HG03280 (cell line): ENCODE measurements around the gene FHL2.
"Not testable (repeated sequence)": the region's sequence is repeated elsewhere in the genome, so short reads cannot be mapped to it uniquely, and the experiment has no call there.

ENCODE experiments used
- ATAC-seq: cut with Tn5 transposase; IDR thresholded peaks from one replicate; pipeline ENCODE4 v1.9.1; 2021; ENCODE audit warnings: mild to moderate bottlenecking, moderate library complexity; ENCODE audit not compliant: unreplicated experiment

FHL2 gene

DNA sequence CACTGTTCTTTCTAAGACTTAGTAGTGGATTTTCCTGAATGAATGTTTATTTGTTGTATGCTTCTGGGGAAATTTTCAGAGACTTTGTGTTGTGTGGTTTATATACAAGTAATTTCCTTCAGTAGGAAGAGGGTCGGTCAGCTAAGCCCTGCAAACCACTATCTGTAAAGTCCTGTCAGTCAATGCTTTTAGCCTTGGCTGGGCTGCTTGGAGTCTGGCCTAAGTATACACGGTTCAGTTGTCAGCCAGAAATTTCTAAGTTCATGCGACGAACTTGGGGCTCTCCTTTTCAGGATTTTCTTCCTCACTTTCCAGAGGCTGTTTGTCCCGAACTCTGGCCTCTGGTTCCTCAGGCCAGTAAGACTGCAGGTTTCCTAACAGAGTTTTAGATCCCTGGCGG, 40.3 kb downstream of the FHL2 start:
- ATAC-seq = no peak

GRCh38 chr2:105357122-105357521, 41.7 kb downstream of the FHL2 start:
- ATAC-seq = no peak

DNA sequence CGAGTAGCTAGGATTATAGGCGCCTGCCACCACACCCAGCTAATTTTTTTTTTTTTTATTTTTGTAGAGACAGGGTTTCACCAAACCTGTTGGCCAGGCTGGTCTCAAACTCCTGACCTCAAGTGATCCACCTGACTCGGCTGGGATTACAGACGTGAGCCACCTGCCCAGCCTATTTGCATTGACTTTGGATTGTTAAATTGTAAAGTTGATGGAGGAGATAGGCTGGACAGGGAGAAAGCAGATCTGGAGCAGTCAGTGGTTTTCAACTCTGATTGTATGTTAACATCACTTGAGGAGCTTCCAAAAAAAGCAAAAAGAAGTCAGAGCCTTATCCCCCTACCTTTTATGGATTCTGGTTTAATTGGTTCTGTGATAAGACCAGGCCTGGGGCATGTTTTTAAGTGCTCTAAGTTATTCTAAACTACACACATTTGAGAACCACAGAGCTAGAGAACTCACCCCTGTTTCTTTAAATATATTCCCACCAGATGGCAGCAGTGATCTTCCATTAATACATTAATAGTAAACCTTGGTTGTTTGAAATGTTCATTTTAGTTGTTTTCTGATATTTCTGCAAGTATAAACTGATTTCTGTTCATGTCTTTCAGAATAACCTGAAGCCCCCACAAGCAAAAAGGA, 54.0 kb downstream of the FHL2 start:
- ATAC-seq = no peak

DNA sequence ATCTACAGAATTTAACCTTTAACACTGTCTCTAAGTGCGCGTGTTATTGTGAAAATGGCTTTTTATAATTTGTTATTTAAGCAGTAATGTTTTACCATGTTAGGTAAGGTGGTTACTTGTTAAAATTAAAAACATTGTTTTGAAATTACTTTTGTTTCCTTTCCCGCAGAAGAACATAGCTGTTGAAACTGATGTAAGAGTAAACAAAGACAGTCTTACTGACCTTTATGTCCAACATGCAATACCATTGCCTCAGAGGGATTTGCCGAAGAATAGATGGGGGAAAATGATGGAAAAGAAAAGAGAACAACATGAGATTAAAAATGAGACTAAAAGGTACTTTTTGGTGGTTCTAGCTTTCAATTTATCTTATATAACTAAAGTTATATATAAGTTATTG, 59.4 kb downstream of the FHL2 start:
- no peak for ATAC-seq

GRCh38 chr2:105338020-105338385, 60.8 kb downstream of the FHL2 start:
- ATAC-seq = peak; percentile 10

DNA sequence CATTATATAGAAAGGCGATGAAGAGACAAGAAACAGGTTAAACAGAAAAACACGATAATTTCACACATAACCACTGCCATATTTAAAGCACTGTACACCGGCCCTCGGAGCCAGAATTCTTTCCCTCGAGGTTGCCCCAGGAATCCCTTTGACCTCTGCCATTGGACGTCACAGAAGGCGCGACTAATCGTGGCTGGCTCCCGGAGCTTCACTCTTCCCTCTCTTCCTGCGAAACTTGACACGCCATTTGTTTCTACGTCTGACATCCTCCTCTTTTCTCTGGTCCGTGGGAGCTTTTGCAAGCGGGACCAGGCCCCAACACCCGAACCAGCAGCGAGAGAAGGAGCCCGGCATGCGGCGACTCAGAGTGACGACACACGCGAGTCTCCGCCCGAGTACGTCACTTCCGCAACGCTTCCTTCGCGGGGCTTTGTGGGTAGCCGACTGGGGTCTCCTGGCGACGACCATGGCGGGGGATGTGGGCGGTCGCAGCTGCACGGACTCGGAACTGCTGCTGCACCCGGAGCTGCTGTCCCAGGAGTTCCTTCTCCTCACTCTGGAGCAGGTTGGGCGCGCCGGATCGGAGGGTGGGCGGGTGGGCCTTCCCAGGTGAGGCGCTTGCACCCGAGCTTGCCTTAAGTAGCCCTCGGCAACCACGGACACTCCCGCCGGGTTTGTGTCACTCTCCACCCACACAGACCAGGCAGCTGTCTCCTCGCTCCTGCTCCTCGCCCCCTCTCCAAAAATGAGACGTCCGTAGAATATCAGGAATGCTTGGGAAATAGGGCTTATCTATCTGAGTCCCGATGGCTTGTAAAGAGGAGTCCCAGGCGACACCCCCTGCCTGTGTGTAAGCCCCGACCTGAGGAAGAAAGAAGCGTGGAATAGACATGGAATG, 61.5 kb downstream of the FHL2 start, which contains the start of gene C2orf49:
Gene C2orf49, plus strand, starts transcription at position 419 of the 898 bp plus-strand sequence. Its CDS starts 48 bp downstream, at position 467.
- peak; percentile 93 for ATAC-seq

DNA sequence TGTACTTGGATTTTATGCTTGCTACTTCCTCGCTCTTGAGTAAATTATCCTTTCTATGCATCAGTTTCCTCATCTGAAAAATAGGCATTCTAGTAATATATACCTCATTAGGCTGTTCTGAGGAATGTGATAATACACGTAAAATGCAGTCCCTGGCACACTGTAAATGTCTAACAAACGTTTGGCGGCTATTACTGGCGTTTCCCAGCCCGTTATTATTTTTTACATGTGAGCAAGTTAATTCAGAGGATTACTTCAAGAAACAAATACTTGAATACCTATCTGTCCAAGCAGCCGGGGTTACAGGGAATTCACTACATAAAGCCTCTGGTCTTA, 62.1 kb downstream of the FHL2 start:
- ATAC-seq = no peak

- no peak for ATAC-seq
Observed at GRCh38 chr2:105335469-105335868, 63.4 kb downstream of the FHL2 start.

- no peak for ATAC-seq
Observed at GRCh38 chr2:105334211-105334610, 64.6 kb downstream of the FHL2 start.

GRCh38 chr2:105330681-105331375, 68.0 kb downstream of the FHL2 start:
- ATAC-seq = no peak

GRCh38 chr2:105329561-105330495, 69.0 kb downstream of the FHL2 start, which contains the start of gene TGFBRAP1:
Gene TGFBRAP1 (minus strand): TSS chr2:105329735. CDS start chr2:105308301, 21,434 bp downstream.
- peak; percentile 84 for ATAC-seq

GRCh38 chr2:105329197-105329554, 69.7 kb downstream of the FHL2 start:
- ATAC-seq = peak; percentile 10

DNA sequence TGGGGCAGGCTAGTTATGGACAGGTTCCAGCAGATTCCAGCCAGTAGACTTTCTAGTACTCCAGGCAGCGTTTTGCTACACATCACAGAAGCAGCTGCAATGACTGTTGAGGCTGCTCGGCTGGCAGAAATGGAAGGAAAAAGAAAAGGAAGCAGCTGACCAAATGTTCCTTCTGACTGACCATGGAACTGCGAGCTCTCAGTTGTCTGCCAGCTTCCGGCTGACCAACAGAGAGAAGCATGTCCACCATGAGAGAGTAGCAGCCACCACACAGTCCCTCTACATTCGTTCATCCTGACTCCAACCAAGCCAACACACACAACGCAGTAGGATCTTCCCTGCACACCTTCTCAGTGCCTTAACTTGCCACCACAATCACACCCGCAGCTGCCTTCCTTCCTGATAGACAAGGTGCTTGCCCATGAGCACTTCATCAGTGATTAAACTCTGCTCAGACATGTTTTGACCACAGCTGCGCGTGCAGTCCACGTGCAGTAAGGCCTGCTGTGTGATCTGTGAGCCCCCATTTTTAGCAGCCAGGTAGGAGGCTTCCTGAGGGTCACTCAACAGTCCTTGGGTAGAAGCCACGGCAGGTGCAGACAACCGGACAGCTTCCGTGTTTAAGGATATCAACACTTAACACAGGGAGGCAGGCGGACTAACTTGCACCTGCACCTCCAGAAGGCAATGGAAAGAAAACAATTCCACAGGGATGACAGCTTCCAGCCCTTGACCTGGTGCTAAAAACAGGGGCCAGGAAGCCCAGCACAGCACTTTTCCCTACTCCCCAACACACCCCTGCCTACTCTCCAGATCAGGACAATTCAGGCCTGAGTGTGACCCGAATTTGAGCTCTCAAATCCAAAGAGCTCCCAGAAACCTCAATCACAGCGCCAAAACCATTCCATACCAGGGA, 70.3 kb downstream of the FHL2 start:
- ATAC-seq = peak; percentile 22

DNA sequence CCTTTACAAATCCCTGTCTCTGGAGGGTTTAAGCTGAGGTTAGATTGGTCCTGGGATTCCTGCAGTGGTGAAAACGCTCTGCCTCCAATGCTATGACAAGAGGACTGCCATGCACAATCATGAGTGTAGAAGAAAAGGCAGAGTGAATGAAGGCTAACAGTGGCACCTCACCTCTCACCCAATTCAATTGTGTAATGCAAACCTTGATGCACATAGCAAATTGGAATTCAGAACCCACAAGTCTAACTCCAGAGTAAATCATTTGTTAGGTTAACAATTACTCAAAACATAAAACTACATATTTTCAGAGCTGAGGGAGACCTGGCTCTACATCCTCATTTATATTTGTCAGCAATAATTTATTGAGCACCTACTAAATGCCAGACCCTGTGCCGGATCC, 71.2 kb downstream of the FHL2 start:
- ATAC-seq = no peak

DNA sequence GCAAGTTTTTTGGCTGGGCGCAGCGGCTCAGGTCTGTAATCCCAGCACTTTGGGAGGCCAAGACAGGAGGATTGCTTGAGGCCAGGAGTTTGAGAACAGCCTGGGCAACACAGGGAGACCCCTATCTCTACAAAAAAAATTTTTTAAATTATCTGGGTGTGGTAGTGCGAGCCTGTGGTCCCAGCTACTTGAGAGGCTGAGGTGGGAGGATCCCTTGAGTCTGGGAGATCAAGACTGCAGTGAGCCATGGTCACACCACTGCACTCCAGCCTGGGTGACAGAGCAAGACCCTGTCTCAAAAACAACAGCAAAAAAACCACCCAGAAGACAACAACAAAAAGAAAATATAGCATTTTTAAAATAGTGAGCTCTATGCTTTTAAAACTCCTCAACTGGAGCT, 71.6 kb downstream of the FHL2 start:
- not testable (repeated sequence) for ATAC-seq

DNA sequence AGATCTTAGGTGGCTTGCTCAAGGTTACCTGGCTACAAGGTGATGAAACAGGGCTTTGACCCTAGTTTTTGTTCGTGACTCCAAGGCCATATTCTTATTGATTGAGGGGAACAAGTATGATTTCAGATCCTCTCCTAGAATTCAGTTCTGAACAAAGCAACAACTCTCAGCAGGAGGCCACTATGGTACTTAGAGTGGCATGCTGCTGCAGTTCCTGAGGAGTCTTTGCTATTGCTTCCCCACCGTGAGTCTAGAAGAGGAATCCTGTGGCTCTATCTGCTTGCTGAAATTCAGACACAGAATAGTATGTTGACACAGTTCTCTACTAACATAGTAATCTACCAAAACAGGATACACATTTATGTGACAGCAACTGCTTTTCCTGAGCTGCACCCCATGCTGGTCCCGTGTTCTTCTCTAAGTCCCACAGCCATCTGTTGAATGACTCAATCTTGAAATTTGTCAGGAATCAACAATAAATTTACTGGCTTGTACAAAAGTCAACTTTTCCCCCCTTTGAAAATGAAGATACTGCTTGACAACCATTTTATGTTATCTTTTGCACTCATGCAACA, 73.4 kb downstream of the FHL2 start:
- no peak for ATAC-seq

DNA sequence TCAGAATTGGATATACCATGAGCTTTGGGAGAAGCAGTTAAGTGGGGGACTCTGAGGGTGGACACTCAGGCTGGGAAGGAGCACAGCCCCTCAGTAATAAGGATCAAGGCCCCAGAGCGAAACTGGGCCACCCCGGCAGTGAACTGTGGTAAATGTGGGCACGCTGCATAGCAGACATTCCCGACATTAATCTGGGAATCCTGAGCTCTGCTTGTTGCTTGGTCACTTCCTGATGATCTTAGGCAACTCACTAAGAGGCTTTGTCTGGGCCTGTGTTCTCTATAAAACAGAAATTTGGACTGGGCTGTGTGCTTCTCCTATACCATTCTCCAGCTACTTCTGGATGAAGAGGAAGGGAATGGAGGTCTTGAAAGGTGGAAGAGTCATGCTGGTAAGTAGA, 74.1 kb downstream of the FHL2 start:
- ATAC-seq = no peak

DNA sequence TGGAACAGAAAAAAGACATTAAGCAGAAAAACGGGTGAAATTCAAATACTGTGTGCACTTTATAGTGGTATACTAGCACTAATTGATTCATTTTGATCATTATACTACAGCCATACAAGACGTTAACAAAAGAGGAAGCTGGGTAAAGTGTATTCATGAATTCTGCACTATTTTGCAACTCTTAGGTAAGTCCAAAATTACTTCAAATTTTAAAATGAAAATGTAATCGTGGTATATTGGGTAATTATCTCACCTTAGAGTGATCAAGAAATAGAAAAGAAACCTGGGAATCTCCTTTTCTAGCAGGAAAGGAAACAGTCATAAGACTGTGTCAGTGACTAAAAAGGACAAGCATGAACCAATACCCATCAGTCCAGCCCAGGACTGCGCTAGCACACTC, 74.8 kb downstream of the FHL2 start:
- no peak for ATAC-seq

DNA sequence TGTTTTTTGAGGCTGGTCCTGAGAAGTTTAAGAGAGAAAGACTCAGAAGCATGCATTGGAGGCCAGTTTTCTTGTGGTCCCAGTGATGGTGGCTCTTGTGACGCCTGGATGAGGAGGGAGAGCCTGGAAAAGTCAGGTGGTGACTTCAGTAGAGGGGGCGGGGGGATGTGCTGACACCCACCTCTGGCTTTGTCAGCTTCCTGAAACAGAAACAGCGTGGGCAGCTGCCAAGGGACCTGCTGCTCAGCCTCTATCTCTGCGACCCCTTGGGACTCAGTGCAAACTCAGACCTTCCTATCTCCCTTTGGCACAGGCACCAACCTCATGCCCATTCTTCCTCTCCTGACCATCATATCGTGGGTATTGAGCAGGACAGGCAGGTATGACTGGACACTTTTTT, 75.7 kb downstream of the FHL2 start:
- ATAC-seq = no peak
